NCI-H526 treated with DMSO at 0.1 percent for 48 hours (cell line): ENCODE results near the gene CHL1.
A peak's percentile ranks its signal among the peaks of the same experiment; 100 is the strongest.
"Not testable (repeated sequence)": the region's sequence is repeated elsewhere in the genome, so short reads cannot be mapped to it uniquely, and the experiment has no call there.

Source experiments
- DNase-seq: peaks from one replicate; lab custom pipeline; 2025; lab: John Stamatoyannopoulos, UW

The CHL1 gene

GRCh38 chr3:332701-333100 lies 136.1 kb downstream of the CHL1 start:
- no peak for DNase-seq

GRCh38 chr3:335240-335639 lies 138.7 kb downstream of the CHL1 start:
- DNase-seq: no peak

GRCh38 chr3:339351-339750 lies 142.8 kb downstream of the CHL1 start:
- no peak for DNase-seq

GRCh38 chr3:341998-342397 lies 145.4 kb downstream of the CHL1 start:
- peak; percentile 1 for DNase-seq

- no peak for DNase-seq
Measured at GRCh38 chr3:346186-346585, 149.6 kb downstream of the CHL1 start.

- no peak for DNase-seq
Measured at GRCh38 chr3:347581-347980, 151.0 kb downstream of the CHL1 start.

- no peak for DNase-seq
Measured at GRCh38 chr3:350871-351371, 154.4 kb downstream of the CHL1 start.

- DNase-seq: no peak
Measured at GRCh38 chr3:352599-352998, 156.0 kb downstream of the CHL1 start.

GRCh38 chr3:353191-353739 lies 156.7 kb downstream of the CHL1 start:
- DNase-seq: no peak

GRCh38 chr3:354432-354831 lies 157.9 kb downstream of the CHL1 start:
- DNase-seq: peak; percentile 54

- DNase-seq: peak; percentile 0
Measured at GRCh38 chr3:355622-356021, 159.1 kb downstream of the CHL1 start.

- DNase-seq: no peak
Measured at GRCh38 chr3:356952-357351, 160.4 kb downstream of the CHL1 start.

GRCh38 chr3:359672-360071 lies 163.1 kb downstream of the CHL1 start:
- DNase-seq: no peak

GRCh38 chr3:362681-363338 lies 166.2 kb downstream of the CHL1 start:
- no peak for DNase-seq

- no peak for DNase-seq
Measured at GRCh38 chr3:364287-364686, 167.7 kb downstream of the CHL1 start.

- DNase-seq: no peak
Measured at GRCh38 chr3:365268-365667, 168.7 kb downstream of the CHL1 start.

GRCh38 chr3:366253-366652 lies 169.7 kb downstream of the CHL1 start:
- not testable (repeated sequence) for DNase-seq

- DNase-seq: no peak
Measured at GRCh38 chr3:373193-373779, 176.7 kb downstream of the CHL1 start.

- no peak for DNase-seq
Measured at GRCh38 chr3:374459-374858, 177.9 kb downstream of the CHL1 start.

GRCh38 chr3:377158-377561 lies 180.6 kb downstream of the CHL1 start:
- peak; percentile 33 for DNase-seq

GRCh38 chr3:380801-381200 lies 184.2 kb downstream of the CHL1 start:
- no peak for DNase-seq

- DNase-seq: no peak
Measured at GRCh38 chr3:385151-385550, 188.6 kb downstream of the CHL1 start.

- DNase-seq: no peak
Measured at GRCh38 chr3:394775-395174, 198.2 kb downstream of the CHL1 start.

- DNase-seq: no peak
Measured at GRCh38 chr3:396293-396692, 199.7 kb downstream of the CHL1 start.
